ENCODE data around the gene WDFY4. TPM values are rescaled to one million over a fixed set of nuclear protein-coding genes. Genes with fewer than 3 reads are reported as not detected.

Gene WDFY4
- total RNA-seq, 4 donors from 2014 or later, result 0.60 to 20.6 (median 5.1) TPM

DNA sequence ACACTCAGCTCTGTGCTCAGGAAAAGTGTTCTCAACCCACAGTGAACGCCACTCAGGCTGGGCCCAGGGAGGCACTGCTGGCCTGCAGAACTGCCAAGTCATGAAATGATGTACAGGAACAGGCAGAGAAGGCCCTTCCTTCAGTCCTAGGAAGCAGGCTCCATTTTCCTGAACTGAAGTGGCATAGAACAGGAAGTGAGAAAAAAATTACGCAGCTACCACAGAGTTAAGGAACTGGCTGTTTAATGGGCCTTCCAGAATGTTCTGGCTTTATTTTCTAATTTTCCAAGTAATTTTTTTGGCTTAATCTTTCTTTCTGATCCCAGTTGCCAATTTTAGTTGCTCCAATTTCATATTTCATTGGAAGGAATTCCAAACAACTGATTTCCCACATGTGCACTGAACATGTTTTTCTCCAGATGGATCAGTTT is 215.7 kb downstream of the WDFY4 start:
- H3K9me3 ChIP-seq, result no peaks in the 10 kb centered on the region
- in situ Hi-C loops (cut with MboI; ENCODE audit: low pct_ligation_motif_present in 1 of 4, low pct_unique_long_range_greater_than_20kb in 1 of 4, low sequenced_read_pairs in 3 of 4), result no loop called here
- H3K4me3 ChIP-seq, result no peak overlapping the region
- no peak for DNase-seq
- 65 to 94% methylated on average over 2 of the region's 2 CpGs for WGBS, 2 donors (ENCODE audit: low coverage in 1 of 2)
- H3K27me3 ChIP-seq, result no peaks in the 10 kb centered on the region
- peaks cover 0 to 6% (median 0%) of the 10 kb centered on the region in 4 donors for H3K4me1 ChIP-seq
- intact Hi-C loops (cut with DNase I; ENCODE audit: low total_unique reads), result no loop called here
- no peak overlapping the region for H3K27ac ChIP-seq
- TF ChIP-seq CTCF (IDR thresholded peaks at IDR 0.05) (no peak), EP300 (IDR thresholded peaks at IDR 0.05; ENCODE audit: low read depth) (no peak), POLR2AphosphoS5 (IDR thresholded peaks at IDR 0.05) (no peak), POLR2A (IDR thresholded peaks at IDR 0.05) (no peak)
- no peaks in the 10 kb centered on the region for H3K36me3 ChIP-seq

- H3K4me3 ChIP-seq, result no peak overlapping the region
- H3K27ac ChIP-seq, result no peak overlapping the region
- in situ Hi-C loops (cut with MboI; ENCODE audit: low pct_ligation_motif_present in 1 of 4, low pct_unique_long_range_greater_than_20kb in 1 of 4, low sequenced_read_pairs in 3 of 4), result no loop called here
Observed at GRCh38 chr10:48901319-48901718, 216.6 kb downstream of the WDFY4 start.

DNA sequence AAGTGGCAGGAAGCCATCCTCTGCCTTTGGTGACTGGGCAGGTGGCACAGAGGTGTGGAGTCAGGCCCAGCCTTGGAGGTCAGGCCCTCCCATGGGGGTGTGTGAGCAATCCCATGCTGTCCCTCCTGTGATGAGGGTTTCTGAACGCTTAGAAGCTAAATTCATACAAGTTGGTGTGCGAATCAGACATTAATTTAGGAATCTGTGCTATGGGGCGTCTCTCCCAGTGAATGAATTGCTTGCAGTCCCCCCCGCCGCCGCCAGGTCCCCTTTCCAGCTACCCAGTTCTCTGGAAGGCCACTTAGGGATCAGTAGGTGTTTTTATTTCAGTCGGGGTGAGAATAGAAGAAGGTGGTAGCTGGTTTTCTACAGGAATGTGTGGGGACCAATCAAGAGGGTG is 217.4 kb downstream of the WDFY4 start:
- no peak overlapping the region for H3K27ac ChIP-seq
- in situ Hi-C loops (cut with MboI; ENCODE audit: low pct_ligation_motif_present in 1 of 4, low pct_unique_long_range_greater_than_20kb in 1 of 4, low sequenced_read_pairs in 3 of 4), result no loop called here
- no peaks in the 10 kb centered on the region for H3K4me1 ChIP-seq
- H3K9me3 ChIP-seq, result no peaks in the 10 kb centered on the region
- TF ChIP-seq POLR2AphosphoS5 (IDR thresholded peaks at IDR 0.05) (no peak), POLR2A (IDR thresholded peaks at IDR 0.05) (no peak), EP300 (IDR thresholded peaks at IDR 0.05; ENCODE audit: low read depth) (no peak), CTCF (IDR thresholded peaks at IDR 0.05) (no peak)
- H3K4me3 ChIP-seq, result no peak overlapping the region
- H3K36me3 ChIP-seq, result no peaks in the 10 kb centered on the region
- no peaks in the 10 kb centered on the region for H3K27me3 ChIP-seq
- 75 to 88% methylated on average over 2 to 7 of the region's 7 CpGs for WGBS, 2 donors (ENCODE audit: low coverage in 1 of 2)
- intact Hi-C loops (cut with DNase I; ENCODE audit: low total_unique reads), result no loop called here
- no peak for DNase-seq

More at GRCh38 chr10:48901319-48901718, 216.6 kb downstream of the WDFY4 start:
- WGBS, 2 donors (ENCODE audit: low coverage in 1 of 2), result 52 to 60% methylated on average over 1 to 5 of the region's 5 CpGs
- H3K9me3 ChIP-seq, result no peaks in the 10 kb centered on the region
- no peak for DNase-seq
- no peaks in the 10 kb centered on the region for H3K36me3 ChIP-seq
- H3K27me3 ChIP-seq, result no peaks in the 10 kb centered on the region
- intact Hi-C loops (cut with DNase I; ENCODE audit: low total_unique reads), result no loop called here
- H3K4me1 ChIP-seq, result peaks cover 0 to 2% (median 0%) of the 10 kb centered on the region in 4 donors
- TF ChIP-seq CTCF (IDR thresholded peaks at IDR 0.05) (no peak), POLR2A (IDR thresholded peaks at IDR 0.05) (no peak), EP300 (IDR thresholded peaks at IDR 0.05; ENCODE audit: low read depth) (no peak), POLR2AphosphoS5 (IDR thresholded peaks at IDR 0.05) (no peak)

DNA sequence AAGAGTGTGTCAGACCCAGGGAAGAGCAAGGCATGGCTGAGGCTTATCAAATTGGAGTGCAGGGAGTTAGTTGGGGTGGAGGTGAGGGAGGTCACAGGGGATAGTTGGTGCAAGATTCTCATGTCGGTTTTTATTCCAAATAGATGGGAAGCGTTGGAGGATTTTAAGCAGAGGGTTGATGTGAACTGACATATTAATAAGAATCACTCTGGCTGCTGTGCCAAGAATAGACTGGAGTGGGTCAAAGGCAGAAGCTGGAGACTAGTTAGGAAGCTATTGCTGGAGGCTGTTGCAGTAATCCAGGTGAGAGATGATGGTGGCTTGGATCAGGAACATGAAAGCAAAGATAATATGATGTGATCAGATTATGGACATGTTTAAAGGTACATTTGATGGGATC is 218.5 kb downstream of the WDFY4 start:
- TF ChIP-seq CTCF (IDR thresholded peaks at IDR 0.05) (no peak), POLR2A (IDR thresholded peaks at IDR 0.05) (no peak)
- no peaks in the 10 kb centered on the region for H3K27me3 ChIP-seq
- in situ Hi-C loops (cut with MboI; ENCODE audit: low pct_ligation_motif_present in 1 of 4, low pct_unique_long_range_greater_than_20kb in 1 of 4, low sequenced_read_pairs in 3 of 4) (no loop called here), intact Hi-C loops (cut with DNase I; ENCODE audit: low total_unique reads) (no loop called here)
- WGBS, 2 donors (ENCODE audit: low coverage in 1 of 2), result 52 to 56% methylated on average over 2 of the region's 2 CpGs
- no peaks in the 10 kb centered on the region for H3K36me3 ChIP-seq
- no peaks in the 10 kb centered on the region for H3K4me1 ChIP-seq
- H3K4me3 ChIP-seq, result no peak overlapping the region
- H3K9me3 ChIP-seq, result no peaks in the 10 kb centered on the region
- no peak overlapping the region for H3K27ac ChIP-seq
- DNase-seq, result no peak
